Testis (tissue), 3 donors: Measurements from ENCODE around the gene ATP1A4. TPM values are rescaled to one million over a fixed set of nuclear protein-coding genes. Genes with fewer than 3 reads are reported as not detected.

ENCODE experiments used
- DNase-seq: peaks from one replicate; pipeline ENCODE4 v3.0.0-alpha.2; 2019
- H3K27ac ChIP-seq, 2 donors: fragments of 200-600 bp; sonication (generic); one replicate each; pipeline ENCODE4 v1.5.1; 2019
- H3K27me3 ChIP-seq: fragments of 200-600 bp; sonication (generic); one replicate; pipeline ENCODE4 v1.5.1; 2019
- H3K36me3 ChIP-seq: fragments of 200-600 bp; sonication (generic); one replicate; pipeline ENCODE4 v1.5.1; 2017; ENCODE audit warnings: low read depth; ENCODE audit errors: missing control alignments
- H3K4me1 ChIP-seq: fragments of 200-600 bp; sonication (generic); one replicate; pipeline ENCODE4 v1.5.1; 2019
- H3K4me3 ChIP-seq, 2 donors: fragments of 200-600 bp; sonication (generic); one replicate each; pipeline ENCODE4 v1.5.1; 2017 to 2019
- H3K9me3 ChIP-seq: fragments of 200-600 bp; sonication (generic); one replicate; pipeline ENCODE4 v1.5.1; 2017
- POLR2A ChIP-seq: fragments of 450-650 bp; IDR thresholded peaks from one replicate; pipeline ENCODE4 v1.6.1; 2017; ENCODE audit warnings: antibody characterized with exemption, mild to moderate bottlenecking, moderate library complexity
- WGBS, 2 donors: methylation state at CpG; one replicate each; pipeline ENCODE4 v1.1.5; 2018; 5-methylcytosine and 5-hydroxymethylcytosine counted together
- intact Hi-C: fragments of 100-400 bp; cut with DNase I; formaldehyde crosslinking; loops from one replicate; pipeline ENCODE4 v1.15.1; 2023; ENCODE audit warnings: low total_unique reads
- polyA plus RNA-seq: library from polyadenylated mRNA; stranded (reverse); fragments of 350-450 nt; fragmentation: Illumina TruSeq; extraction: RNeasy Lipid Tissue Mini Kit (QIAGEN cat#74804); gene quantifications from one replicate; pipeline ENCODE4 v1.2.3, GENCODE V29; 2014; ENCODE audit warnings: low read depth, low replicate concordance; ENCODE audit not compliant: insufficient read depth
- total RNA-seq, 2 donors: library from RNA; depleted of rRNA; stranded (reverse); fragments of >200 nt; gene quantifications; one replicate each; pipeline ENCODE4 v1.2.3, GENCODE V29; 2016
- TF ChIP-seq, protein P1 (sequence below), 3 experiments: fragments of 450-650 bp in 2 of 3; fragments of 200-600 bp in 1 of 3; sonication (generic) in 1 of 3; IDR thresholded peaks; one replicate each; pipeline ENCODE4 v1.5.1; 2016 to 2019; ENCODE audit warnings: antibody characterized with exemption in 3 of 3, mild to moderate bottlenecking in 2 of 3, moderate library complexity in 1 of 3

Gene ATP1A4
- total and polyA plus RNA-seq, 3 donors from 2014 or later = 13.3 to 38.6 (median 23.0) TPM

GRCh38 chr1:160207771-160208556, 56.6 kb downstream of the ATP1A4 start:
- Histone ChIP-seq H3K4me1 (peaks cover 58% of the 10 kb centered on the region), H3K4me3 (no peak overlapping the region), H3K27ac (peak overlapping the region; percentile 10 to 60), H3K36me3 (no peaks in the 10 kb centered on the region), H3K9me3 (no peaks in the 10 kb centered on the region), H3K27me3 (no peaks in the 10 kb centered on the region)
- intact Hi-C loops = no loop called here
- TF ChIP-seq POLR2A = no peak
- TF ChIP-seq, protein P1, sequence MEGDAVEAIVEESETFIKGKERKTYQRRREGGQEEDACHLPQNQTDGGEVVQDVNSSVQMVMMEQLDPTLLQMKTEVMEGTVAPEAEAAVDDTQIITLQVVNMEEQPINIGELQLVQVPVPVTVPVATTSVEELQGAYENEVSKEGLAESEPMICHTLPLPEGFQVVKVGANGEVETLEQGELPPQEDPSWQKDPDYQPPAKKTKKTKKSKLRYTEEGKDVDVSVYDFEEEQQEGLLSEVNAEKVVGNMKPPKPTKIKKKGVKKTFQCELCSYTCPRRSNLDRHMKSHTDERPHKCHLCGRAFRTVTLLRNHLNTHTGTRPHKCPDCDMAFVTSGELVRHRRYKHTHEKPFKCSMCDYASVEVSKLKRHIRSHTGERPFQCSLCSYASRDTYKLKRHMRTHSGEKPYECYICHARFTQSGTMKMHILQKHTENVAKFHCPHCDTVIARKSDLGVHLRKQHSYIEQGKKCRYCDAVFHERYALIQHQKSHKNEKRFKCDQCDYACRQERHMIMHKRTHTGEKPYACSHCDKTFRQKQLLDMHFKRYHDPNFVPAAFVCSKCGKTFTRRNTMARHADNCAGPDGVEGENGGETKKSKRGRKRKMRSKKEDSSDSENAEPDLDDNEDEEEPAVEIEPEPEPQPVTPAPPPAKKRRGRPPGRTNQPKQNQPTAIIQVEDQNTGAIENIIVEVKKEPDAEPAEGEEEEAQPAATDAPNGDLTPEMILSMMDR (IDR thresholded peaks at IDR 0.05) = no peak
- 43 to 55% methylated on average over 8 to 9 of the region's 9 CpGs for WGBS, 2 donors
- DNase-seq = no peak

DNA sequence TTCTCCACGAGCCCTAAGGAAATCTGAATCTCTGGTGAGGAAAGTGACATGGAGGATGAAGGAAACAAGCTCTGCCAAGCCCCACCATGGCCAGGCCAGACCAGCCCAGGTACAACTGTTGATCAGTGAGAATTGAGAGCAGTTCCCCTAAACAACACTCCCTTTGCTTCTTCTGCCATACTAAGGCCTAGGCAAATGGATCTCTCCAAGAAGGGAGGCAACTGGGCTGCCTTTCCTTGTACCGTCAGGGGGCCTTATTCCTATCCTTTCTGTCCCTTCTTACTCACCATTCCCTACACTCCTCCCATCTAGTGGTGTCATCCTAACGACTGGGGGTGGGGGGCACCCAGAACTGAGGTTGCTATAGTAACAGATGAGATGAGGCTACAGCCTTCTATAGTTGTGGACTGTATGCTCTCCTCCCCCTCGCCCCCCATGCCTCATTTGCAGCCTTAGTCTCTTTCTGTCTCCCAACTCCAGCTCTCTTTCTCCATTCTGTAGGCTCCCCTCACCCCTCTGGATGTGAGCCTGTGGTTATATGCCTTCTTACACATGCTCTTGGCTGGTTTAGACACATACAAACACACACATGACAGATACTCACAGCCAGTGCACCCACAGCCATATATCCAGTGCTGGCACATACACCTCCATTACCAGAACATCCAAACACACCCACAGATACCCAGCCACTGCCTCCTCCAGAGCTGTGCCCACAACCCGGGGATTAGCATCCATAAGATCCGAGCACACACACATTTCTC, 57.3 kb downstream of the ATP1A4 start:
- Histone ChIP-seq H3K4me3 (no peak overlapping the region), H3K36me3 (no peaks in the 10 kb centered on the region), H3K27me3 (no peaks in the 10 kb centered on the region), H3K27ac (peak overlapping the region; percentile 10 to 60), H3K9me3 (no peaks in the 10 kb centered on the region), H3K4me1 (peaks cover 58% of the 10 kb centered on the region)
- no peak for DNase-seq
- TF ChIP-seq POLR2A = no peak
- TF ChIP-seq, protein P1 (IDR thresholded peaks at IDR 0.05) = no peak
- WGBS, 2 donors = 57 to 59% methylated on average over 5 to 6 of the region's 6 CpGs
- intact Hi-C loops = no loop called here

DNA sequence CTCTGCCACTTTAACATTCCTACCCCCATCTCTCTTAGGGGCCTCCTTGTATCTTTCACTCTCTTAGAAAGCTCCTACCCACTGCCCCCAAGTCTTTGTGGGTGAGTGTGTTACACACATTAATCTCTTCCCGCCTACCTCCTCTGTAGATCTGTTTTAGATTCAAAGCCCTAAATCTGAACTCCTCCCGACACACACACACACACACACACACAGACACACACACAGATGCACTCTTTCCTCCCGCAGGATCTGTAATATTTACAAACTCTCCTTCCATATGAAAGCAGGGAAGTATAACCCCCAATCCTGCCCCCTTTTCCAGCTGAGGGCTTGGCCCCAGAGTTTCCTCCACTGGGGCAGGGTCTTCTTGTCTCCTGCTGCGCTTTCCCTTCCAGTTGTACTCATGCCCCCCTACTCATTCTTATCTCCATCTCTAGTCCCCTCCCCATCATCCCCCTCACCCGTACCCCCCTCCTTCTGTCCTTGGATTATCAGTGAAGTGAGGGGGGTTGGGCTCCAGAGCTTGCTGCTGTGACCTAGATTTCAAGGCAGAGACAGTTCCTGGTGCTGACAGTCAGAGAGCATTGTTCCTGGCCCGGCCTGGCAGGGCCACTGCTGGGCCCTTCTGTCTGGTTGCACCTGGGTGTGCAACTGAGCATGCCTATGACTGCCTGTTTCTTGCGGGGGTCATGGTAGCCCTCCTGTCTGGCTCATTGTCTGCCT, 58.1 kb downstream of the ATP1A4 start:
- Histone ChIP-seq H3K36me3 (peaks cover 3% of the 10 kb centered on the region), H3K27me3 (no peaks in the 10 kb centered on the region), H3K27ac (peak overlapping the region; percentile 37 to 60), H3K4me1 (peaks cover 62% of the 10 kb centered on the region), H3K9me3 (no peaks in the 10 kb centered on the region), H3K4me3 (no peak overlapping the region)
- intact Hi-C loops = no loop called here
- peak; percentile 85 for DNase-seq
- TF ChIP-seq, protein P1 (IDR thresholded peaks at IDR 0.05) = no peak
- no peak for TF ChIP-seq POLR2A
- WGBS, 2 donors = 34 to 45% methylated on average over 7 of the region's 7 CpGs

DNA sequence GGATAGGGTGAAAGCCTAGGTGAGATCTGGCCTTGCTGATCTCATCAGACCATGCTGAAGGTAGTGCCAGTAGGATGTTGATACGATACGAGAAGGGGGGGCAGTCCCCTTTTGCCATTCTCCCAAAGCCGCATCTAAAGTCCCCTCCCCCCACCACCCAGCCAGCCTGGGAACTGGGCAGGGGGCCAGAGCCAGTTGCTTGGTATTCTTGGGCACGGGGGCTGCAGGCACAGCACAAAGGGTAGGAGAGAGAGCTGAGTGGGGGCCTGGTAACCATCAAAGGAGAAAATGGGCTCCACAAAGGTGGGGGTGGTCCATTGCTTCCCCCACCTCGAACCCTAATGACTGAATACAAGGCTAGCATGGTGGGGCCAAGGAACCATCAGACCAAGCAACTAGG, 59.2 kb downstream of the ATP1A4 start:
- Histone ChIP-seq H3K36me3 (peaks cover 3% of the 10 kb centered on the region), H3K27me3 (no peaks in the 10 kb centered on the region)
- 55 to 78% methylated on average over 5 of the region's 5 CpGs for WGBS, 2 donors

More for the DNA sequence above, 59.2 kb downstream of the ATP1A4 start:
- TF ChIP-seq POLR2A = no peak
- TF ChIP-seq, protein P1 (IDR thresholded peaks at IDR 0.05) = no peak
- Histone ChIP-seq H3K4me1 (peaks cover 65% of the 10 kb centered on the region), H3K27ac (peak overlapping the region; percentile 37 to 60), H3K4me3 (no peak overlapping the region), H3K9me3 (no peaks in the 10 kb centered on the region)
- no peak for DNase-seq
- intact Hi-C loops = no loop called here
